ENCODE measurements around the gene PTPN2.

The PTPN2 gene

GRCh38 chr18:12929477-12930083 is 45.5 kb upstream of the PTPN2 start (continued):
- no peak for TF ChIP-seq TSHZ2 (CRISPR knock-in tag; IDR thresholded peaks at IDR 0.05)
- TF ChIP-seq TOX (CRISPR knock-in tag; IDR thresholded peaks at IDR 0.05; ENCODE audit: borderline replicate concordance) = no peak
- no peak for TF ChIP-seq CREB5 (CRISPR knock-in tag; IDR thresholded peaks at IDR 0.05; ENCODE audit: low read depth)
- TF ChIP-seq GLIS3 (CRISPR knock-in tag; IDR thresholded peaks at IDR 0.05) = no peak
- TF ChIP-seq ZFP3 (CRISPR knock-in tag; IDR thresholded peaks at IDR 0.05) = no peak
- no peak for TF ChIP-seq ARNTL (CRISPR knock-in tag; IDR thresholded peaks at IDR 0.05; ENCODE audit: borderline replicate concordance, low read depth)

GRCh38 chr18:12928641-12929040 is 44.6 kb upstream of the PTPN2 start:
- no peak for TF ChIP-seq ZC3H10 (CRISPR knock-in tag; IDR thresholded peaks at IDR 0.05)
- ATAC-seq = no peak

GRCh38 chr18:12928206-12928605 is 44.2 kb upstream of the PTPN2 start:
- no peak for TF ChIP-seq ZNF70 (CRISPR knock-in tag; IDR thresholded peaks at IDR 0.05)
- no peak for TF ChIP-seq ISL1 (CRISPR knock-in tag; IDR thresholded peaks at IDR 0.05)
- TF ChIP-seq OSR1 (CRISPR knock-in tag; IDR thresholded peaks at IDR 0.05) = no peak
- TF ChIP-seq TCF4 (CRISPR knock-in tag; IDR thresholded peaks at IDR 0.05; ENCODE audit: borderline replicate concordance) = no peak
- TF ChIP-seq TOX (CRISPR knock-in tag; IDR thresholded peaks at IDR 0.05; ENCODE audit: borderline replicate concordance) = no peak
- no peak for TF ChIP-seq SNAI2 (CRISPR knock-in tag; IDR thresholded peaks at IDR 0.05)
- TF ChIP-seq ZNF565 (CRISPR knock-in tag; conservative IDR thresholded peaks at IDR 0.05; ENCODE audit: low read depth) = no peak
- no peak for TF ChIP-seq TSHZ2 (CRISPR knock-in tag; IDR thresholded peaks at IDR 0.05)
- no peak for ATAC-seq

GRCh38 chr18:12924616-12925015 is 40.6 kb upstream of the PTPN2 start:
- ATAC-seq = no peak
- TF ChIP-seq PPARA (CRISPR knock-in tag; IDR thresholded peaks at IDR 0.05; ENCODE audit: borderline replicate concordance) (no peak), BACH2 (CRISPR knock-in tag; IDR thresholded peaks at IDR 0.05; ENCODE audit: borderline replicate concordance) (no peak), RARB (CRISPR knock-in tag; IDR thresholded peaks at IDR 0.05) (no peak), CSDC2 (CRISPR knock-in tag; IDR thresholded peaks at IDR 0.05) (no peak), ZFP3 (CRISPR knock-in tag; IDR thresholded peaks at IDR 0.05) (no peak), ZC3H10 (CRISPR knock-in tag; IDR thresholded peaks at IDR 0.05) (no peak), GLIS3 (CRISPR knock-in tag; IDR thresholded peaks at IDR 0.05) (no peak), CREB5 (CRISPR knock-in tag; IDR thresholded peaks at IDR 0.05; ENCODE audit: low read depth) (no peak), SNAI2 (CRISPR knock-in tag; IDR thresholded peaks at IDR 0.05) (no peak), TSHZ2 (CRISPR knock-in tag; IDR thresholded peaks at IDR 0.05) (no peak), PATZ1 (CRISPR knock-in tag; IDR thresholded peaks at IDR 0.05; ENCODE audit: borderline replicate concordance) (no peak), TOX (CRISPR knock-in tag; IDR thresholded peaks at IDR 0.05; ENCODE audit: borderline replicate concordance) (no peak), TCF4 (CRISPR knock-in tag; IDR thresholded peaks at IDR 0.05; ENCODE audit: borderline replicate concordance) (no peak), ZNF565 (CRISPR knock-in tag; conservative IDR thresholded peaks at IDR 0.05; ENCODE audit: low read depth) (no peak), ZNF8 (CRISPR knock-in tag; IDR thresholded peaks at IDR 0.05) (no peak), ZNF70 (CRISPR knock-in tag; IDR thresholded peaks at IDR 0.05) (no peak), CSRNP3 (CRISPR knock-in tag; IDR thresholded peaks at IDR 0.05) (no peak)
